ENCODE data around the gene PHLDB1. TPM values are rescaled to one million over a fixed set of nuclear protein-coding genes. Genes with fewer than 3 reads are reported as not detected.

Gene PHLDB1
- total RNA-seq, 2 donors from 2014 or later = 60.1 to 88.6 TPM

DNA sequence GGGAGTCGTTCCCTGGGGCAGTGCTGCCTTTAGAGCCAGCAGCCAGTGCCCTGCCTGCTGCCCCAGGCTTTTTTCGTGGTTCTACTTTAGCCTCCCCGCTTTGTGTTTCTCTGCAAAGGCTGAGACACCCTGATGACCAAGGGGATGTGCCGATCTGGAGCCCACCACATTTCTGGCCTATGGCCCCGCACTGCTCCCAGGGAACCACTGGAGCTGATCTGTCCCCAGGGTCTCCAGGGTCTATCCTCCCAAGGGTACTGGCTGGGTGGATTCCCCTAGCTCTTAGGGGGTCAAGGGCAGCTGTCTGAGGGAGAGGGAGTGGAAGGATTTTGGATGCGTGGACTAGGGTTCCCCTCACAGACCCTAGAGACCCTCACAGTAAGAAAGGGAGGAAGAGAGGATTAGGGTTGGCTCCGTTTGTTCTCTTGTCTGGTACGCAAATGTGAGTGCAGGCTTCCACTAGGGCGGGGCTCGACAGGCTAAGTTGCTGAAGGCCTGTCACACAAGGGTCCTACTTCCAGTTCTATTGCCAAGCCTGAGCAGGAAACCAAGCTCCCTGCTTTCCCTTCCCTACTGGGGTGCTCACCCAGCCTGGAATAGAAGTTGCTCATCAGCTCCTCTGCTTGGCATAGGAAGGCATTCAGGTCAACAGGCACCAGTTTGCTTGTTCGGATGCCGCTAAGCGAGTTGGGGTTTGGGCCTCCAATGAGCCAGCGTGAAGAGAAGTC lies 52.7 kb downstream of the PHLDB1 start:
- no peaks in the 10 kb centered on the region for H3K36me3 ChIP-seq
- H3K4me3 ChIP-seq = no peak overlapping the region
- no peak overlapping the region for H3K9ac ChIP-seq (ENCODE audit: low read depth in 2 of 2, low read length in 2 of 2)
- no peak for DNase-seq
- no peaks in the 10 kb centered on the region for H3K27me3 ChIP-seq
- TF ChIP-seq, protein P1, sequence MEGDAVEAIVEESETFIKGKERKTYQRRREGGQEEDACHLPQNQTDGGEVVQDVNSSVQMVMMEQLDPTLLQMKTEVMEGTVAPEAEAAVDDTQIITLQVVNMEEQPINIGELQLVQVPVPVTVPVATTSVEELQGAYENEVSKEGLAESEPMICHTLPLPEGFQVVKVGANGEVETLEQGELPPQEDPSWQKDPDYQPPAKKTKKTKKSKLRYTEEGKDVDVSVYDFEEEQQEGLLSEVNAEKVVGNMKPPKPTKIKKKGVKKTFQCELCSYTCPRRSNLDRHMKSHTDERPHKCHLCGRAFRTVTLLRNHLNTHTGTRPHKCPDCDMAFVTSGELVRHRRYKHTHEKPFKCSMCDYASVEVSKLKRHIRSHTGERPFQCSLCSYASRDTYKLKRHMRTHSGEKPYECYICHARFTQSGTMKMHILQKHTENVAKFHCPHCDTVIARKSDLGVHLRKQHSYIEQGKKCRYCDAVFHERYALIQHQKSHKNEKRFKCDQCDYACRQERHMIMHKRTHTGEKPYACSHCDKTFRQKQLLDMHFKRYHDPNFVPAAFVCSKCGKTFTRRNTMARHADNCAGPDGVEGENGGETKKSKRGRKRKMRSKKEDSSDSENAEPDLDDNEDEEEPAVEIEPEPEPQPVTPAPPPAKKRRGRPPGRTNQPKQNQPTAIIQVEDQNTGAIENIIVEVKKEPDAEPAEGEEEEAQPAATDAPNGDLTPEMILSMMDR (IDR thresholded peaks at IDR 0.05) = no peak
- no peaks in the 10 kb centered on the region for H3K9me3 ChIP-seq
- intact Hi-C loops (cut with DNase I) = loop anchor here (5.0 kb wide), 1 partner anchor 58 kb away; no protein-coding TSS in a partner anchor
- H3K27ac ChIP-seq = no peak overlapping the region
- peaks cover 4% of the 10 kb centered on the region for H3K4me1 ChIP-seq

DNA sequence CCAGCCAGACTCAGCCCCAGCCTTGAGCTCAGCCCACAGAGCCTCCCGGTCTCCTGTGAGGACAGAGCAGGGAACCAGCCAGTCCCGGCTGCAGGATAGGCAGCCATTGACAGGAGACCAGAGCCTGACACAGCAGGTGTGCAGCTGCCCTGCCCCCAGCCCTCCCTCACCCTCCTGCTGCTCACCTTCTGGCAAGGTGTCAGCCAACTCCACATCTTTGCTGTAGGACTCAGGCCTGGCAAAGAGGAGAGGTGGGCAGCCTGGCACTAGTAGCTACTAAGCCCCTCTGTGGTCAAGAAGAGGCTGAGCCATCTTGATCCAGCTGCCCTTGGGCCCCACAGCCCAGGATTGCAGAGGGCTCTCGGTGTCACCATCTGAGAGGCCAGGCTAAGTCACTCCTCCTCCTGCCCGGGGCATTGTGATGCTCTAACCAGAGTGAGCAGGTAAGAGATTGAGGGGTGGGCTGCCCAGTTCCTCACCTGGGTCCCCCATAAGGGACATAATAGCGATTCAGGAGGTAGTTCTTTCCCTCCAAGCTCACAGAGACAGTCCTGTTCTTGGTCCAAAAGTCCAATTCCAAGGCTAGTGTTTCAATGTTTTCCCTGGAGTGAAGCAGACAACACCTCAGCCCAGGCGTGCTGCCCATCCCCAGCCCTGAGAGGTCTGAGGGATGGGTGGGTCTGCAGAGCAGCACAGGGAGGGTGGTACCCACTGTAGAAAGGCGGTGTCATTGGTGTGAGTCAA lies 53.4 kb downstream of the PHLDB1 start:
- H3K4me1 ChIP-seq = peaks cover 4% of the 10 kb centered on the region
- no peak for DNase-seq
- H3K4me3 ChIP-seq = no peak overlapping the region
- TF ChIP-seq, protein P1 (IDR thresholded peaks at IDR 0.05) = no peak
- intact Hi-C loops (cut with DNase I) = no loop called here
- no peak overlapping the region for H3K9ac ChIP-seq (ENCODE audit: low read depth in 2 of 2, low read length in 2 of 2)
- H3K27ac ChIP-seq = no peak overlapping the region
- H3K36me3 ChIP-seq = no peaks in the 10 kb centered on the region
- H3K9me3 ChIP-seq = no peaks in the 10 kb centered on the region
- H3K27me3 ChIP-seq = no peaks in the 10 kb centered on the region

DNA sequence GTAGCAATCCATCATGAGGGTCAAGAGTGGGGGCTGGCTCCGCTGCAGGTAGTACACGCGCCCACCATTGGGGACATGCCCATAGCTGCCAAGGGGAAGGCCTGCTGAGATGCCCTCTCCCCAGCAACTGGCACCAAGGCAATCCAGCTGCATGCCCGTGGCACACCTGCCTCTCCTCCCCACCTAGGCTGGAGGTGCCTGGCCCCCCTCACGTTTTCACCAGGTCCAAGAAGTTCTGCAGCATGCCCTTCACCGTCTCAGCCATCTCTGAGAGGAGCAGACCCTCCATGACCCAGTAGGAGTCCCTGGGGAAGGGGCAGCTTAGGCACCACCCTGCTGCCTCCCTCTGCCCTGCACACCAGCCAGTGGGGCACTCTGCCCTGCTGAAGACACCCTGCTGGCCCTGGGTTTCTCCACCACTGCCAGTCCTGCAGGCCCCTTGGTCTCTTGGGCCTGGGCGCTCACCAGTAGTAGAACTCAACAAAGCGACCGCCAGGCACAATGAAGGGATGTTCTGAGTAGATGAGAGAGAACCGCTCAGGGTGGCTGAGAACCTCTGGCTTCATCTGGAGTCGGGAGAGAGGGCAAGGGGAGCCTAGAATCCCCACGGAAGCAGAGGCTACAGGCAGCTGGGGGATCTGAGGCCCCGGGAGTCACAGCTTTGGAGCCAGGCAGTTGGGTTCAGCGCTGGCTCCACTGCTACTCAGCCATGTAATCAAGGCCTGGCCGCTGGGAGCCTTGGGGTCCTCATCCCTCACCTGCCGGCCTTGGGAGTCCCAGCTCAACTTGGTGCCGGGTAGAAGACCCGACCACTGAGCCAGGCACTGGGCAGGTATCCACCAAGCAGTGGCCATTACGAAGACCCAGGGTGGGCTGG lies 54.2 kb downstream of the PHLDB1 start:
- Histone ChIP-seq H3K9me3 (no peaks in the 10 kb centered on the region), H3K4me3 (no peak overlapping the region), H3K36me3 (no peaks in the 10 kb centered on the region), H3K27me3 (no peaks in the 10 kb centered on the region), H3K27ac (no peak overlapping the region), H3K9ac (ENCODE audit: low read depth in 2 of 2, low read length in 2 of 2) (no peak overlapping the region), H3K4me1 (peaks cover 4% of the 10 kb centered on the region)
- no peak for DNase-seq
- TF ChIP-seq, protein P1 (IDR thresholded peaks at IDR 0.05) = no peak
- intact Hi-C loops (cut with DNase I) = no loop called here

DNA sequence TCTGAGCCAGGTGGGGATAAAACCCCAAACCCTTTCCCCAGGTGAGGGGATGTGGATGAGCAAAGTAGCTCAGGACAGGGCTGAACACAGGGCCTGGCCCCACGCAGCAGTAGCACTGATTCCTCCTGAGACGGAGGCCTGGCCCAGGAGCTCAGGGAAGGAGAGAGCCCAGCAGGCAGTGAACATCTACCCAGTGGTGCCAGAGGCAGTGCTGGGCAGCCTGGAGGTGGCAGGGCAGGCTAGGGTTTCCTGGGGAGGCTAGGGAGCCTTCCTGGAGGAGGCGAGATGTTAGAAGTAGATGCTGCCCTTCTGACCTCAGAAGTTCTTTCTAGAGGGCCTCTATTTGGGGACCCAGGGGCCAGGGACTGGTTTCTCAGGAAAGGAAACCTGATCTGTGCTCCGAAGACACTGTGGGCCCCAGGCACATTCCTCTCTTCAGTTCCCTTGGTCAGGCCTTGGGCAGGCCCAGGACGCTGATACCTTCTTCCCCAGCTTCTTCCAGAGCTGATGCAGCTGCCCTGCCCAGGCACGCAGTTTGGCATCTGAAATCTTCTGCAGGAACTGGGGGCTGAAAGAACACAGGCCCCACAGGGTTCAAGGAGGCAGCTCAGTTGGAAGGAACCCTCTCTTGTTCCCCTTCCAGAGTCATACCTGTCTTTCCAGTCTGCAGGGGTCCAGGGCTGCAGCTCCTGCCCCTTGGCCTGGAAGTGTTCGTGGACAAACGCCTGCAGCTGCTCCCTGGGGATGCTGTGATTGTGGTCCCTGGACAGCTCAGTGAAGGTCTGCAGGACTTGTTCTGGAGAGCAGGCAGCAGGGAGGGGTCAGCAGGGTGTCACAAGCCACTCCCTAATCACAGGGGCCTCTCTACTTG lies 55.2 kb downstream of the PHLDB1 start:
- Histone ChIP-seq H3K4me3 (no peak overlapping the region), H3K27ac (no peak overlapping the region), H3K9me3 (no peaks in the 10 kb centered on the region), H3K4me1 (peaks cover 4% of the 10 kb centered on the region), H3K36me3 (no peaks in the 10 kb centered on the region), H3K9ac (ENCODE audit: low read depth in 2 of 2, low read length in 2 of 2) (no peak overlapping the region), H3K27me3 (no peaks in the 10 kb centered on the region)
- intact Hi-C loops (cut with DNase I) = no loop called here
- DNase-seq = no peak
- TF ChIP-seq, protein P1 (IDR thresholded peaks at IDR 0.05) = no peak

All from colonic mucosa (tissue), 4 donors.